Endothelial cell of umbilical vein (primary cell): ENCODE data around the gene ITPRIPL2. TPM values are rescaled to one million over a fixed set of nuclear protein-coding genes. Genes with fewer than 3 reads are reported as not detected.

Experiments used
- BruUV-seq: library from RNA; stranded (reverse); fragments of 400-500 nt; replicated peaks from 2 replicates; lab custom pipeline; 2021; lab: Mats Ljungman, UMichigan
- CTCF ChIA-PET: fragments of 300-600, 350-600 bp; sonication (Branson Sonifier 250); formaldehyde crosslinking; loops from one replicate; lab custom pipeline; 2021; ENCODE audit warnings: antibody characterized with exemption, inconsistent platforms; lab: Charles Lee
- POLR2A ChIA-PET: fragments of 300-600, 350-600 bp; sonication (Branson Sonifier 250); formaldehyde crosslinking; loops from one replicate; lab custom pipeline; 2021; ENCODE audit warnings: antibody characterized with exemption, inconsistent platforms; lab: Charles Lee
- DNase-seq: peaks from one replicate; pipeline ENCODE4 v3.0.0-alpha.2; 2011; ENCODE audit warnings: low read depth, low spot score
- FAIRE-seq: peaks from 2 replicates; lab custom pipeline; 2011; peaks lifted over from hg19 to GRCh38; lab: Jason Lieb, UNC
- H2AFZ ChIP-seq: 2 replicates; pipeline ENCODE4 v1.6.0; 2012; ENCODE audit warnings: low read depth, low read length, control low read depth, inconsistent platforms
- H3K27ac ChIP-seq: 2 replicates; pipeline ENCODE4 v1.5.1; 2011; ENCODE audit warnings: low read depth, mild to moderate bottlenecking, control low read depth, low read length, moderate library complexity; ENCODE audit not compliant: insufficient read depth
- H3K27me3 ChIP-seq, 2 experiments: 2 replicates each; pipeline versions ENCODE4 v1.6.0 to v1.6.1; 2011; ENCODE audit warnings: low read length in 2 of 2, mixed read lengths in 1 of 2; ENCODE audit not compliant: control insufficient read depth in 2 of 2, insufficient read depth in 2 of 2
- H3K36me3 ChIP-seq, 2 experiments: 2 replicates in 1 of 2; 3 replicates in 1 of 2; pipeline ENCODE4 v1.5.1; 2011; ENCODE audit warnings: low read length in 2 of 2, mild to moderate bottlenecking in 1 of 2, moderate library complexity in 1 of 2; ENCODE audit not compliant: control insufficient read depth in 2 of 2, insufficient read depth in 2 of 2; ENCODE audit errors: extremely low read depth in 1 of 2
- H3K4me1 ChIP-seq: 3 replicates; pipeline ENCODE4 v1.5.1; 2011; ENCODE audit warnings: mild to moderate bottlenecking, low read length; ENCODE audit not compliant: control insufficient read depth, insufficient read depth; ENCODE audit errors: extremely low read depth
- H3K4me2 ChIP-seq: 2 replicates; pipeline ENCODE4 v1.6.1; 2011; ENCODE audit warnings: low read length, control low read depth, mixed read lengths; ENCODE audit not compliant: insufficient read depth
- H3K4me3 ChIP-seq, 3 experiments: fragments of 200-600 bp in 1 of 3; sonication (generic), shearing (Covaris generic) in 1 of 3; replicated peaks in 1 of 3; 2 replicates each; pipeline ENCODE4 v1.5.1; 2011 to 2016; ENCODE audit warnings: control low read depth in 3 of 3, low read length in 3 of 3, mild to moderate bottlenecking in 2 of 3, inconsistent platforms in 1 of 3, low read depth in 1 of 3, moderate library complexity in 1 of 3; ENCODE audit not compliant: insufficient read depth in 1 of 3
- H3K79me2 ChIP-seq: 2 replicates; pipeline ENCODE4 v1.6.0; 2012; ENCODE audit warnings: low read length, inconsistent platforms; ENCODE audit not compliant: control insufficient read depth, insufficient read depth
- H3K9ac ChIP-seq: replicated peaks from 2 replicates; pipeline ENCODE3; 2011; ENCODE audit warnings: low read length, control low read depth; ENCODE audit not compliant: insufficient read depth; ENCODE audit errors: extremely low read depth
- H3K9me1 ChIP-seq: replicated peaks from 3 replicates; pipeline ENCODE4 v1.6.0; 2011; ENCODE audit warnings: mild to moderate bottlenecking, low read length; ENCODE audit not compliant: control insufficient read depth, insufficient read depth; ENCODE audit errors: extremely low read depth
- H3K9me3 ChIP-seq: replicated peaks from 2 replicates; pipeline ENCODE4 v1.5.1; 2012; ENCODE audit warnings: low read length, inconsistent platforms; ENCODE audit not compliant: control insufficient read depth, insufficient read depth
- H4K20me1 ChIP-seq: replicated peaks from 2 replicates; pipeline ENCODE3; 2011; ENCODE audit warnings: mild to moderate bottlenecking, low read length; ENCODE audit not compliant: control insufficient read depth, insufficient read depth; ENCODE audit errors: extremely low read depth
- CTCF ChIP-seq, 2 donors: IDR thresholded peaks; 1 replicate in 1 of 2; 2 replicates in 1 of 2; pipeline ENCODE4 v1.5.1; 2011; ENCODE audit warnings: low read length in 2 of 2, mild to moderate bottlenecking in 2 of 2, moderate library complexity in 2 of 2, control low read depth in 1 of 2, inconsistent platforms in 1 of 2, low read depth in 1 of 2; ENCODE audit not compliant: insufficient read depth in 1 of 2; ENCODE audit errors: extremely low read depth in 1 of 2
- EZH2 ChIP-seq: IDR thresholded peaks from 2 replicates; pipeline ENCODE4 v1.6.1; 2012; ENCODE audit warnings: borderline replicate concordance, low read depth, mild to moderate bottlenecking, moderate library complexity, low read length, inconsistent platforms; ENCODE audit not compliant: severe bottlenecking
- FOS ChIP-seq: IDR thresholded peaks from 2 replicates; pipeline ENCODE4 v1.6.1; 2011; ENCODE audit warnings: mild to moderate bottlenecking, low read length, moderate library complexity, borderline replicate concordance; ENCODE audit not compliant: insufficient read depth
- GATA2 ChIP-seq: IDR thresholded peaks from 2 replicates; pipeline ENCODE4 v1.7.0; 2011; ENCODE audit warnings: low read depth, mild to moderate bottlenecking, moderate library complexity, mixed read lengths, low read length; ENCODE audit not compliant: insufficient read length, insufficient read depth
- JUN ChIP-seq: IDR thresholded peaks from 2 replicates; pipeline ENCODE4 v1.6.1; 2011; ENCODE audit warnings: borderline replicate concordance, low read depth; ENCODE audit not compliant: insufficient read length, insufficient read depth
- MAX ChIP-seq: IDR thresholded peaks from 2 replicates; pipeline ENCODE4 v1.6.1; 2011; ENCODE audit not compliant: insufficient read depth, insufficient read length
- MYC ChIP-seq: IDR thresholded peaks from one replicate; pipeline ENCODE4 v1.6.1; 2011; ENCODE audit warnings: mild to moderate bottlenecking, low read depth, low read length
- POLR2A ChIP-seq: IDR thresholded peaks from 2 replicates; pipeline ENCODE4 v1.6.1; 2012; ENCODE audit warnings: low read depth, mild to moderate bottlenecking, control low read depth, low read length
- POLR2AphosphoS5 ChIP-seq: IDR thresholded peaks from 2 replicates; pipeline ENCODE4 v1.6.1; 2012; ENCODE audit warnings: low read depth, mild to moderate bottlenecking, control low read depth, low read length, moderate library complexity; ENCODE audit not compliant: insufficient read depth
- dilution Hi-C: fragments of 300-500 bp; cut with MboI; formaldehyde crosslinking; loops from one replicate; pipeline ENCODE4 v1.15.0; 2019; ENCODE audit warnings: low sequenced_read_pairs; ENCODE audit not compliant: extremely low pct_ligation_motif_present
- intact Hi-C: fragments of 100-400 bp; cut with micrococcal nuclease; formaldehyde crosslinking; loops from one replicate; pipeline ENCODE4 v1.10.0; 2022
- polyA plus RNA-seq, 4 experiments: library from polyadenylated mRNA; depleted of rRNA in 3 of 4; stranded (reverse) in 3 of 4; unstranded in 1 of 4; fragments of >200 nt; gene quantifications; 2 replicates each; pipeline versions ENCODE4 v1.2.1 to v1.2.3, GENCODE V29; 2011 to 2012; ENCODE audit warnings: missing spikeins in 1 of 4
- total RNA-seq: library from RNA; stranded (reverse); gene quantifications from 2 replicates; pipeline ENCODE4 v1.2.3, GENCODE V29; 2021

The ITPRIPL2 gene
- total and polyA plus RNA-seq, 2 donors (not counting 3 experiments of a cell fraction or from before 2014, with no cell fraction given), result 10.9 to 40.8 TPM

GRCh38 chr16:19142939-19143598 is 29.3 kb downstream of the ITPRIPL2 start:
- ChIA-PET POLR2A (no interaction called here), CTCF (interaction anchor here (1.1 to 1.6 kb wide), 2 partner anchors 24 to 37 kb away, joined by 3 to 6 read pairs; no protein-coding TSS in a partner anchor)
- Histone ChIP-seq H3K36me3 (no peaks in the 10 kb centered on the region), H3K4me1 (peaks cover 4% of the 10 kb centered on the region), H3K9me1 (no peaks in the 10 kb centered on the region), H3K4me3 (no peak overlapping the region), H2AFZ (no peak overlapping the region), H3K4me2 (no peak overlapping the region), H3K9me3 (no peaks in the 10 kb centered on the region), H3K27ac (no peak overlapping the region), H3K9ac (no peak overlapping the region), H3K79me2 (no peaks in the 10 kb centered on the region), H4K20me1 (no peaks in the 10 kb centered on the region), H3K27me3 (peaks cover 4 to 12% of the 10 kb centered on the region in 2 experiments)
- intact Hi-C loops (no loop called here), dilution Hi-C loops (no loop called here)
- FAIRE-seq, result no peak
- no peak for TF ChIP-seq EZH2
- no peak for TF ChIP-seq CTCF (IDR thresholded peaks at IDR 0.05; ENCODE audit: extremely low read depth in 1 of 2, insufficient read depth in 1 of 2, low read depth in 1 of 2, low read length in 2 of 2)
- TF ChIP-seq POLR2AphosphoS5, result no peak
- TF ChIP-seq POLR2A, result no peak
- TF ChIP-seq GATA2, result no peak
- TF ChIP-seq JUN, result no peak
- TF ChIP-seq MYC, result no peak
- TF ChIP-seq MAX, result no peak
- no peak for TF ChIP-seq FOS
- DNase-seq, result no peak
- BruUV-seq, result no TSS peak
